Effector CD4-positive, alpha-beta T cell (primary cell): Measurements from ENCODE around the gene IL21. TPM values are rescaled to one million over a fixed set of nuclear protein-coding genes. Genes with fewer than 3 reads are reported as not detected.
"Not testable (repeated sequence)": the region's sequence is repeated elsewhere in the genome, so short reads cannot be mapped to it uniquely, and the experiment has no call there.

Source experiments
- DNase-seq: peaks from one replicate; pipeline ENCODE4 v3.0.0-alpha.2; 2020
- total RNA-seq: gene quantifications from one replicate; lab custom pipeline; 2026; lab: John Stamatoyannopoulos, UW

The IL21 gene
- not detected for total RNA-seq

DNA sequence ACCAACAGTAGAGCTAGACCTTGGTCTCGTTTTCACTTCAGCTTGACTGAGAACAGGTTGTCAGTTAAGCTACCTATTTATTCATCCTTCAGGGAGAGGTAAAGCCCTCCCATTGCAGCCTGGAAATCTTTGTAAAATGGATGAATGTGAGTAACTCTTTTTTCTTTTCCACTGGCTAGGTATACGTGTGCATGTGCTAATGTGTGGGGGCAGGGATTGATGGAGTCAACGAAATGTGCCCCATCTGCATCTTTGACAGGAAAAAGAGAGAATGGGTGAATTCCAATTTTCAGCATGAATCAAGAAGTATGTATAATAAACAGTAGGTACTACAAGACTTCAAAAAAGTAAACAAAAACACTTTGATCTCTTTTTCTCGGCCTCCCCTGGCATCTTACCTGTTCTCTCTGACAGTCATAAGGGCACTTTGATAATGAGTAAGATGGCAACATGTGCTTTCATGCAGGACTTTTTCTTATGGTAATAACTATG lies at the start of gene IL21:
Gene IL21 (minus strand): TSS at position 51 of the 492 bp plus-strand sequence. CDS start 55 bp downstream, outside the sequence.
- no peak for DNase-seq

DNA sequence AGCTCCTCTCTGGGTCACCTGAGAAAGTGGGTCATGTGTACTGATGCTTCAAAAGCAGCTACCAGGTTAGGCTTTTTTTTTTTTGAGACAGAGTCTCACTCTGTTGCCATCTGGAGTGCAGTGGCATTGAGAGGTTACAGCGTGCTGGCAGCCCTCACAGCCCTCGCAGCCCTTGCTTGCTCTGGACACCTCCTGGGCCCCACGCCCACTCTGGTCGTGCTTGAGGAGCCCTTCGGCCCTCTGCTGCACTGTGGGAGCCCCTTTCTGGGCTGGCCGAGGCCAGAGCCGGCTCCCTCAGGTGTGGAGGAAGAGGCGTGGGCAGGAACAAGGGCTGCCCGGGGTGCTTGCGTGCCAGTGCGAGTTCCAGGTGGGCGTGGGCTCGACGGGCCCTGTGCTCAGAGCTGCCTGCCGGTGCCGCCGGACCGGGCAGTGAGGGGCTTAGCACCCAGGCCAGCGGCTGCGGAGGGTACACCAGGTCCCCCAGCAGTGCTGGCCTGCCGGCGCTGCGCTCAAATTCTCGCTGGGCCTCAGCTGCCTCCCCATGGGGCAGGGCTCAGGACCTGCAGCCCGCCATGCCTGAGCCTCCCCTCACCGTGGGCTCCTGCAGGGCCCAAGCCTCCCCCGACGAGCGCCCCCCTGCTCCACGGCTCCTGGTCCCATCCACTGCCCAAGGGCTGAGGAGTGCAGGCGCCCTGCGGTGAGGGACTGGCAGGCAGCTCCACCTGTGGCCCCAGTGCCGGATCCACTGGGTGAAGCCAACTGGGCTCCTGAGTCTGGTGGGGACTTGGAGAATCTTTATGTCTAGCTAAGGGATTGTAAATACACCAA lies 49.3 kb upstream of the IL21 start:
- no peak for DNase-seq

DNA sequence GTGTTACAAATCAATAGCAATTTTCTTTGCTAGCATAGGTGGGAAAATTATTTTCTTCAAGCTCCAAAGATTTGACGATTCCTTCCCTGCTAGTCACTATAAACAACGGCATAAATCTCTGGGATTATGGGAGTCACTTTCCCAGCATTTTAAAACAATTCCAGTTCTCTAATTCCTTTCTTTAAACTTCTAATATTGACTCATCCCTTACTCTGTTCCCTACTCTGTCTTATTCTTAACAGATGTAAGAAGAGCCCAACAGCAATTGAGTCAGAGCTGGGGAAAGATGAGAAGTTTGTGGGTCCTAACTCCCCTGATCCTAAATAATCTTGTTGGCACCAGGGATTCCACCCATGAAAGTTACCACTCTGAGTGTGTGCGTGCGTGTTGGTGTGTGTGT lies 47.4 kb upstream of the IL21 start:
- DNase-seq, result no peak

DNA sequence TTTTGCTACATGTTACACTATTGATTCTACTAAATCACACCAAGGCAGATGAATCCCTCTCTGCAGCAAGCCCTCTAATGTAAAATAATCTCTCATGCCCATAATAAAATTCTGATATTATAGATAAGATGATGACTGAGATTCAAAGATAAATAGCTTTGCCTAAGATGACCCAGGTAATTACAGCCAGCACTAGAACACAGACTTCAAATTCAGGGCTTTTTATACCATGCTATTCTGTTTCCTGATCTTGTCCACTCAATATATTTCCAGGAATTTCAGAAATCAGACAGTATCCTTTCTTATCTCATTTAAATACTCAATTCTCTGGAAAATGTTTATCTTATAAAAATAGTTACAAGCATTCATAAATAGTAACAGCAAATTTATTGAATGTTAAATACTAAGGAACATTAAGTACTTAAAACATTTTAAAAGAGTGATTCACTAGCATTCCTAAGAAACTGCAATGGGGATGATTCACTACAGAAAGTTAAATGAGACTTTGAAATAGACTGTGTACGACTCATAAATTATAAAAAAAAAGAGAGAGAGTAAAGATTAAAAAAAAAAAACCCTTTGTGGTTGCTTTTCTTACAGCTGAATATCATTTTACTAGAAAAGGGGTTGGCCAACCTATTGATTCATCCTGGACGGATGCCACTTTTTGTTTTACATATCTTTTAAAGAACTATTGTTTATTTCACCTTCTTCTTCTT lies 45.8 kb upstream of the IL21 start:
- no peak for DNase-seq

DNA sequence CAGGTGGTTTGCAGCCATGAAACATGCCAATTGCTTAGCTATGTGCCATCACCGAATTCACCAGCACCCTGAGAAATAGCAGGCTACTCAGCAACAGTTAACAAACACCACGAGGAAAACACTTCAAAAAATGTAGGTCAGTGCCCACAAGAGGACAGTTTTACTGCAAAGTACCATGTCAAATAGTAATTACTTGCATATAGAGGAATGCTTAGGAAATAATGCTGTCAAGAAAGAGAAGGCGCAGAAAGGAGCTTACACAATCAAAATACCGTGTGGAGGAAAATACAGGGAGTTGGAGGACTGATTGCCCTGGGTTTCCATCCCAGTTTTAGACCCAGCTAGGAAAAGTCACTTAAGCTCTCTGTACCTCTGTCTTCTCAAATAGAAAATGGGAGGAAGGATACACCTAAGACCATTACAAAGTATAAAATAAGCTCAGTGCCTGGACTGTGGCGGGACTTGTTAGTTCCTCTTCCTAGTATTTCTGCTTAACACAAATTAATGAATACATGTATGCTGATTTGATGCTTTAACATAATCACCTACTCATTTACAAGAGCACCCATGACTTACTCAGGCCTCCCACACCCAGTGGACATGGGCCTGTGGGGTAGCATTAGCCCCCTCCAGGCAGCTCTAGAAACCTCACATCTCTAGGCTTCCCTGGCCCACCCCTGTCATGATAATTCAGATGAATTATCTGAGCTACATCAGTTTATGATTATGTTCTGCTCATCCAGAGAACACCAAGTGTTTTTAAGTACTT lies 44.5 kb upstream of the IL21 start:
- DNase-seq, result no peak

DNA sequence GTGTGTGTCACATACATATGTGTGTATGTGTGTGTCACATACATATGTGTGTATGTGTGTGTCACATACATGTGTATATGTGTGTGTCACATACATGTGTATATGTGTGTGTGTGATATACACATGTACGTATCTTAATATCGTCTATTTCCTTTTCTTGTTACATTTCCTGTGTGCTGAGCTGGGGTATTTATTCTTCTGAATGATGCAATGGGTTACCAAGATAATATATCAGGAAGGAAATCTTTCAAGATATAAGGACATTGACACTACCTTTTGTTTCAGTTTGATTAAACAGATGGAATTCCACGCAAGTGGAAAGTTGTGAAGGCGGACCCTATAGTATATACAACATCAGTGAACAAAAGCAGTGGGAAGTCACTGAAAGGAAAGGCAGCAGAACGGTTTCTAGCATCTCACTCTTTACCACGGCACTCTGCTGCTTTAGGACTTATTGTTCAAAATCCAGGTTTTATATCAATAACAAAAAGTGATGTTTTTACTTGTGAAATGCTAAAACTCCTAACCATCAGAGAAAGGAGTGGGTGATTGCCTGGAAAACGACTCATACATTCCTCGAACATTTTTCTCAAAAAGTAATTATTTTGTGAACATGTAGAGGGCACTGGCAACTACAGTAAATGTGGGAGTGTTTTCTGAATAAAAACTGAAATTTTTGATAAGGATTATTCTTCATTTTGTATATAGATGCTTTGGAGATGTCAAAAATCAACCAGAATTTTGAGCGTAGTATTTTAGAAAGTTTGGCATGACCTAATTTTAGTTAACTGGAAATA lies 43.1 kb upstream of the IL21 start:
- no peak for DNase-seq

DNA sequence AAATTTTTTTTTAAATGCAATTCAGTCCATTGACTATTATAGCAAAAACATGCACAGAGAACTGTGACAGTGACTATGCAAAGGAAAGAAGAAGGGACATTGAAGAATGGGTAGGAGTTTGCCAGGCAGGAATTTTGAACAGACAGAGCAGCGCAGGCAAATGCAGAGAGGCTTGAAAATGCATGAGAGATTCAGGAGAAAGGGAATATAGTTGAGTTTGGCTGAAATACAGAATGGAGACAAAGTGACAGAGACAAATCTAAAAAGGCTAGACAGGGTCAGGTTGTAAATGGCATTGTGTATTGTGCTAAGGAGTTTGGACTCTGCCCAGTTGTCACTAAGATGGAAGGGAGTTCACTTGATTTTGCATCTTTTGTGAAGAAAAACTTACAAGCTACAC lies 42.4 kb upstream of the IL21 start:
- DNase-seq, result no peak

DNA sequence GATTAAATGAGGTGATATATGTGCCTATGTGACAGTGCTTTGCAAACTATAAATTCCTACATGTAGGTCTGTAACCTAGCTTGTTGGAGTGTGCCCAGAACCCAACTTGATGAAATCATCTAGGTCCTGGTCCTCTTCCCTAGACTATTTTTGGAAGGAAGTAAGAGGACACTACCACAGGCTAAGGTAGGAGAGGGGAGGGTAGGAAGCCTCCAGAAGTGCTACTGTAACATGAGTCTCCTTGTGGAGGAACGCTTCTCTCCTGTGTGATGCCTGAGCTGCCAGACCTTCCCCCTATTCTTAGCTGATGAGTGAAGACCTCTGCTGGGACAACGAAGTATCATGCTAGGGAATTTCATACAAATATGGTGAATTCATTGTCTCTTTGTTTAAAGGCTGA lies 41.8 kb upstream of the IL21 start:
- no peak for DNase-seq

DNA sequence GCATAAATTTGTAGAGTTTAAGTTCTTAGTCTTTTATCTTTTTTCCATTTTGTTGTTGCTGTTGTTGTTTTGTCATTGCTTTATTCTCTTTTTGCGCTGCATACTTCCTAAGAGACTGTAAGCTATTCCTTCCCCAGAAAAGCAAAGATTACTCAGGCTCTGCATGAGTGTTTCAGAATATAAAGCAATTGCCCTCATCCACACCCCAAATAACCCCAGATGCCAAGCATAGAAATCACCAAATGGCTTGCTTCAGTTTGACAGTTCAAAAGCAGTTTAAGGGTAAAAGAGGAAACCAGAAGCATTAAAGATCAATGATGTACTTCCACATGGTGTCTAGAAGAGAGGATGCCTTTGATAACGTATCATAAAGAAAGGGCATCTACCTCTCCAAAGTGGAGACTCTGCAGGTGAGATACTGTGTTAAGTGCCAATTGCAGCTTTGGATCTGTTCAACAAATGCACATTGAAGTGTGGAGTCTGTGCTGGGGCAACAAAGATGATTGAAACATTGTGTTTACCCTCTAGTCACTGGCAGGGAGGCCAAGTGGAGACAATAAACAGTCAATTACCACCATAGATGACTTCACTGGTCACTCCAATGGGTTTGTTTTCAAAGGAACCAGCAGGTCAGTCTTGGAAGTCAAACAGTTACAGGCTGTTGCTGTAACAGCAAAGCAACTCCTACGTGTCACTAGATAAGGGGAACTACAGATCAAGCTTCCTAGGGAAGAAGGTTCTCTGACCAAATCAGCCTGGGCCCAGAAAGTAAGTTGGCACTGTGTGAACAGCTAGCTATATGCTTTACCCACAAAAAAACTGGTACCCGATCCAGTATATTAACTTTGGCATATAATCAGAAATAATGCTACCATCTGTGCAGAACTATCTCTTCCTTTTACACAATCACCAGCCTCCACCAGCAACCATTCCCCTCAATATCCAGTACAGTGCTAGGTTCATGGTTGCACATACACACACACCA lies 40.6 kb upstream of the IL21 start:
- no peak for DNase-seq

DNA sequence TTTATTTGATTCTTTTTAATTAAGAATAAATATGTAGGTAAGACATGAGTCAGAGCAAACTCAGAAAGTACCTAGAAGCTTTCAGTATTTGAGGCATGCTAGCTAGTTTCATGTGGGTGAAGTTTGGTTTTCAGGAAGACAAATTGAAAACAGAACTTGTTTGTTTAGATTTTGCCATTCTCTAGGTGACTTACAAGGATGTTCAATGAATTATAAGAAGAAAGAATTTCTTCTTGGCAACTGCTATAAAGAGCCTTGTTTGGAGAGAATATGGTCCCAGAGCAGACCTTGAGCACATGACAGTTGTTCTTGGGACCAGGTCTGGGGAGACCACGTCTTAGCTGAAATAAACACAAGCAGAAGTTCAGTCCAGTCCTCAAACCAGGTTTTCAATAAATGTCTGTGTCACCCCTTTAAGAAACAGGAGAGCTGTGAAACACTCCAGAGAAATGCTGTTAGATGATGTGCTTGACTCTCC lies 38.0 kb upstream of the IL21 start:
- DNase-seq, result no peak

DNA sequence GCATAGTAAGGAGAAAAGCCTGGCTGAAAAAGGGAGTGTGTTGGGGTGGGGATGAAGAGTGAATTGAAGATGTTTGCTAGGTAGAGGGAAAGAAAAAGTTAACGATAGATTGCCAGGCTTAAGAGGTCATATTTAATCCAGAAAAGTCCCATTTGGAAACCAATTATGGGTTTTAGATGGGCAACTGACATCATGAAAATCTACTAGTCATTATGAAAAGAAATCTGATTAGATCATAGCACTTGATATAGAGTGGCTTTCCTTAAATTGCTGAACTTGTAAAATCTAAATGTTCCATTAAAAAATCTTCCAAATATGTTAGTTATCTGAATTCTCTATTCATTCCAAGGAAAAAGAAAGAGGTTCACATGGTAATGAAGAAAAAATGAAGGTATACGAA lies 37.5 kb upstream of the IL21 start:
- no peak for DNase-seq

DNA sequence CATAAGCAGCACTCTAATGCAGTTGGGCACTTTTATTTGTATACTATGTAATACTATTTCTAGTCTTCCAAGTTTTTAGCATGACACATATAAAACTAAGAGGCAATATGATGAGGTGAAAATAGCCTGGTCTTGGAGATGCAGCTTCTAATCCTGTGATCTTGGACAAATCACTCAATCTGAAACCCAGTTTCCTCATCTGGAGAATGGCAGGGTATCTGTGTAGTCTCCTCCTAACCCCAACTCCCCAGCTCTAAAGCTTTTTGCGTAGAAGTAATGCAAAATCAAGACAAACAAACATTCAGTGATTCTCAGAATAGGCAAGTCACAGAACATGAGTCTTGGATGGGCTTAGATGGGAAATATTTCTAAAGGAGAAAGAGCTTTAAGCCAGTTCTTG lies 36.7 kb upstream of the IL21 start:
- DNase-seq, result no peak

DNA sequence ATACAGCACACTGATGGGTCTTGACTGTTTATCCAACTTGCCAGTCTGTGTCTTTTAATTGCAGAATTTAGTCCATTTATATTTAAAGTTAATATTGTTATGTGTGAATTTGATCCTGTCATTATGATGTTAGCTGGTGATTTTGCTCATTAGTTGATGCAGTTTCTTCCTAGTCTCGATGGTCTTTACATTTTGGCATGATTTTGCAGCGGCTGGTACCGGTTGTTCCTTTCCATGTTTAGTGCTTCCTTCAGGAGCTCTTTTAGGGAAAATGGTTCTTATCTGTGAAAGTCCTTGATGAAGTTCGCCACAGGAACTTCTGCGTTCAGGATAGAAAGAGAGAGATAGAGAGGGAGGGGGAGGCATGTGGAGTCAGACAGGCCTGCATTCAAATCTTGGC lies 35.7 kb upstream of the IL21 start:
- not testable (repeated sequence) for DNase-seq

DNA sequence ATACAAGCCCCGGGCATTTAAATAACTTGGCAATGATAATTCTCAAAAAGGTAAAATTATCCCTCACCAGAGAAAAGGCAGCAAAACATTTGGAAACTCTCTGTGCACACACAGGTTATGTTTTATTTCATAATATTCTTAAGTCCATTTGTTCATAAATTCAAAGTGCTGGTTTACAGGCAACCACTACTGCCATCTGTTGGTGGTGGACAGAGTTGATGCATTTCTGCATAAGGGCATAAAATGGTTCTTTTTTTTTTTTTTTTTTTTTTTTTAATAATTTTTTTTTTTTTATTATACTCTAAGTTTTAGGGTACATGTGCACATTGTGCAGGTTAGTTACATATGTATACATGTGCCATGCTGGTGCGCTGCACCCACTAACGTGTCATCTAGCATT lies 31.5 kb upstream of the IL21 start:
- DNase-seq, result peak; percentile 18

DNA sequence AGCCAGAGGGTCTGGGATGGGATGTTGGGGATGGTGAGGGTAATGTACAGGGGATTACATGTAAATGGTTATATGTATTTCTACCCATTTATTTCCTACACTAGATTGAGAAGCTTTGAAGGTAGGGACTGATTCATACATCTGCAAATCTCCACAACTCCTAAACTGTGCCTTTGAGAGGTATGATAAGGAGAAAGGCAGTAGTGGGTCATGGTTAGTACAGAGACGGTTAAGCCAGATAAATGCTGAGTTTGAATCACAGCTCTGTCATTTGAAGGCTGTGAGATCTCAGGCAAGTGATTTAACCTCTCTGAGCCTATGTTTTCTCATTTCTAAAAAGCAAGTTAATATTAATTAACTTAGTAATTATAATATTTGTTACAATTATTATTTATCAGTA lies 29.3 kb upstream of the IL21 start:
- DNase-seq, result no peak

DNA sequence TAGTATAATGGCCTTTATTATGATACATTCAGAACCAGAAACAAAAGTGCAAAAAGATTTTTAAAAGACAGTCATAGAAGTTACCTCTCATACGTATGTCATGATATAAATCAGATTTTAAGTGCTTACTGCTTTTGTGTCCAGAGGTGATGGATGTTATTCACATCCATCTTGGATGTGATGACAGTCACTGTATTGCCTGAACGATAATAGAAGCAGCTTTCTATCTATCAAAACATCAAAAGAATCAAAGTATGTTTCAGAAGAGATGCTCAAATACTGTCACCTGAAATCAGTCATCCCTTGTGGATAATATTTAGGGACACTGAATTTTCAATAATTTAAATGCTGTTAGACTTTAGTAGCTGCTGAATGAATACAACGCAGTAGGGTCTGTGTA lies 26.8 kb upstream of the IL21 start:
- DNase-seq, result no peak

DNA sequence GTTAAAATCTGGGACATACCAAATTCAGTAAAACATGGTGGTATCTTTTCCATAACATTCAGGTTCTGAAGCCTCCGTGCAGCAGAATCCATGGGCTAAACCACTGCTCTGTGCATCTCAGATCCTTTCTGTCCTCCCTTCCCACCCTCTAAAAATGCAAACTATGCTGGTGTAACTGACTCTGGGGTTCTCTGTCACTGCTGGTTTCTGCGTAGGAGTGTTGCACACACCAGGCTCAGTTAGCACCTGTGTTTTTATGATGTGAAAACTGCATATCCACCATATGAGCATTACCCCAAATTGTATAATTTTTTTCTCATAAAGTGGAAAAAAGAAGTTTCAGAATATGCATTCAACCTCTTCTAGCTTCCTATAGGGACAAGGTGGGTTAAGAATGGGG lies 22.4 kb upstream of the IL21 start:
- DNase-seq, result no peak

DNA sequence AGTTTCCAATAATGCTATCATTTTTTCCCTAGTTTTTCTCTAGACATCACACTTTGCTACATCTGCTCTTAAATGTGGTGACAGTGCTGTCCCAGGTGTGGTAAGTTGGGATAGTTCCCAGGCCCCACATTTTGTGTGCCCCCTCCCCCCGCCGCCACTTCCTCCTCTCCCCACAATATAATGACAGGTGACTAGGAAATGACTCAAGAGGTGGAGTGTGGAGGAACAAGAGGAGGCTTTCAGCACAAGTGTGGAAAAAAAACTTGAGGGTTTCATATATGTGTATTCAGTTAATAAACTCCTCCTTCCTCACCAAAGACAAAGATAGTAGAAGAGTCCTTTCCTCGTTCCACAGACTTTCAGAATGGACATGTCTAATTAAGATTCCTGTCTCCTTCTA lies 18.3 kb upstream of the IL21 start:
- DNase-seq, result no peak

DNA sequence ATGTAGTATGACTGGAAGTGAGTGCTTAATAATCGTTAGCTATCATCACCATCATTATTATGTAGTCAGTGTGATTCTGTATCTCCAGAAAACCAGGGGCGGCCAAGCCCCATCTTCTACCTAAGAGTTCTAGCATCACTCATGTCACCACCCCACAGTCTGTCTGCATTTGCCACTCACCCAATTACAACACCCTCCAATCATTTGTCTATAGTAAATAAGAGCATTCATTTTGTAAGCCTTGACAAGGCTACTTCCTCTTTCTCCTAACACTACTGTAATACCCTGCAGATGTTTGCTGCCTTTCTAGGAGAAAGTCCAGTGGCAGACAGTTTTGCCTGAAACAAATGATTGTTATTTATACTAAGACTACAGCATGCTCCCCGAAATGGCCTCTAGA lies 15.8 kb upstream of the IL21 start:
- no peak for DNase-seq

DNA sequence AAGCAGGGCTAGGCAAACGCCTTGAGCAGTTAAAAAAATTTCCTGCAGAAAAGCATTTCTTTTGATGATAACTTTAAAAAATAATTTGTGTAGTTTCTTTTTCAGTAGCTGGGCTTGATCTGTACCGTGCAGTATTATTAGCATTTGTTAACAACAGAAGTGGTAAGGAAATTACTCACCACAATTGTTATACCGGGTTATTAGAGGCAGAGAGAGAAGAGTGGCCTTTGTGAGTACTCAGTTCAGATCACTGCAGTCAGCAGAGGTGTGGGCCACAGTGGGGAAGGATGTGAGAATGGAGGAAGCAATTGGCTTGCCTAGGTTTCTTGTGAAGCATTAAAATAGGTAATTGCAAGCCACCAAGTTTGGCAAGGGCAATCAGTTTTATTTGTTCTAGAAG lies 14.3 kb upstream of the IL21 start:
- DNase-seq, result no peak

DNA sequence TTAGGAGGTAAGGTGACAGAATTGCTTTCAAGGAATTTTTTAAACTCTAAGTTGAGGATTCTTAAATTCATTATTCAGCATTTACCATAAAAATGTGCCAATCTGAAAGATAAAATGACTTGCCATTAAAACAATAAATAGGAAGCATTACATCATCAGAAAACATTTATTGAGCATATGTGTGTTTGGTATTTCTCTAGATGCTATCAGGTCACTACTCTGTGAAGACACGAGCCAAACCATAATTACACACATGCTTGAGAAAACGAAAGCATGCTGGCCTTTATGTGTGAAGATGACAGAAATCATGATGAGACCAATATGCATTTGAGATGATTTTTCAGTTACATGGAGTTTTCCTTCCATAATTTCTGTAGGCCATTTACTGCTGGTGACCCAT lies 12.3 kb upstream of the IL21 start:
- DNase-seq, result no peak
